Activated B cell treated with CpG ODN at 0.5 μM for 24 hours (primary cell): Measurements from ENCODE around the gene GRAP. TPM values are rescaled to one million over a fixed set of nuclear protein-coding genes. Genes with fewer than 3 reads are reported as not detected.

ENCODE experiments used
- ATAC-seq: fragments of 200-7000 bp; cut with Tn5 transposase; one replicate; pipeline ENCODE4 v1.10.0; 2021; ENCODE audit warnings: low read depth, mild to moderate bottlenecking, moderate library complexity
- CTCF ChIA-PET: fragments of 350-600 bp; sonication (Branson Sonifier 250); formaldehyde crosslinking; loops from one replicate; lab custom pipeline; 2021; ENCODE audit warnings: antibody characterized with exemption; lab: Charles Lee
- POLR2A ChIA-PET: fragments of 350-600 bp; sonication (Branson Sonifier 250); formaldehyde crosslinking; loops from one replicate; lab custom pipeline; 2021; ENCODE audit warnings: antibody characterized with exemption; lab: Charles Lee
- DNase-seq: peaks from one replicate; pipeline ENCODE4 v3.0.0; 2022
- H3K27ac Mint-ChIP-seq: one replicate; pipeline ENCODE4 v1.8.0; 2020; ENCODE audit warnings: mixed read lengths
- H3K27me3 Mint-ChIP-seq: one replicate; pipeline ENCODE4 v1.8.0; 2021; ENCODE audit warnings: mixed read lengths
- H3K36me3 Mint-ChIP-seq: one replicate; pipeline ENCODE4 v1.8.0; 2021; ENCODE audit warnings: low read depth, mixed read lengths
- H3K4me1 Mint-ChIP-seq: one replicate; pipeline ENCODE4 v1.8.0; 2021; ENCODE audit warnings: mixed read lengths
- H3K4me3 Mint-ChIP-seq: one replicate; pipeline ENCODE4 v1.8.0; 2020; ENCODE audit warnings: mild to moderate bottlenecking, mixed read lengths
- H3K9me3 Mint-ChIP-seq: one replicate; pipeline ENCODE4 v1.8.0; 2020; ENCODE audit warnings: mixed read lengths
- CTCF ChIP-seq: fragments of 200-600 bp; IDR thresholded peaks from one replicate; pipeline ENCODE4 v1.8.0; 2022; ENCODE audit warnings: antibody characterized with exemption, mild to moderate bottlenecking
- intact Hi-C: fragments of 100-400 bp; cut with micrococcal nuclease; formaldehyde crosslinking; loops from one replicate; pipeline ENCODE4 v1.15.1; 2024
- total RNA-seq: library from RNA; stranded (reverse); gene quantifications from 2 replicates; pipeline ENCODE4 v1.2.3, GENCODE V29; 2022

The GRAP gene
- total RNA-seq, 1 donor from 2014 or later = 39.2 TPM

DNA sequence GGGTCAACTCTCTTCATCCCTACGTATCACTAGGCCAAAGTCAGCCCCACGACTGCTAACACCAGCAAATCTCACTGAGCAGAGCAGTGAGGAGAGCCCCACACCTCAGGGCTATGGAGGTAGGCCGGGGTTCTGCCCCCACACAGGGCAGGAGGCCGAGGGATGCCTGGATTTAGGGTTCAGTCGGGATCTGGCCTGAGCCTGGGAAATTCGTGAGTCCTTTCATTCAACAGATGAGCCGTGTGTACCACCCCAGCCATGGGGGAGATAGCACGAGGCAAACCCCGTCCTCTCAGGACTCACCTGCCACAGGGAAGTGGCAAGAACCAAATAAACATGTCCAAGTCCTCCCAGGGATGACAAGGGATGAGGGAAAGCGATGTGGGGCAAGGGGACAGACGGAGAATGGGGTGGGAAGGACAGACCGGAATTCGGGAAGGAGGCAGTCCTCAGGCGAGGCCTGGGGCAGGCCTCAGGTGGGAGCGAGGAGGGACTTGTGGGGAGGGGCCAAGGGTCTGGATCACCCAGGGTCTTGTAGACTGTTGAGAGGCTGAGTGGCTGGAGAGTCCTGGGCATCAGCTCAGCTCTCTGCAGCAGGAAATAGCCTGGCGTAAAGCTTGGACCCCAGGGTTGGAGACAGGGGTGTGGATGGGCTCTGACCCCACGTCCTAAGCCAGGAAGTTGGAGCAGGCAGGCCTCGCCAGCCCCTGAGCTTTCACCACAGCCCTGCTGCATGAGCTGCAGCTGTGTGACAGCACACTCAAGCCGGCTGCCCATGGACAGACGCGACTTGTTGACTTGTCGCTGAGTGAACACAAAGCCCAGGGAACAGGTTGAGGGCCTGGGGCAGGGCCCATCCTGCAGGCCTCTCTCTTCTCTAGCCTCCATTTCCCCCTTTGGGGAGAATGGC is 34.3 kb downstream of the GRAP start:
- ChIA-PET POLR2A (interaction anchor here (0.5 kb wide), 1 partner anchor 229 kb away, joined by 5 read pairs; no protein-coding TSS in a partner anchor), CTCF (no interaction called here)
- peaks cover 2% of the 10 kb centered on the region for H3K4me1 Mint-ChIP-seq
- ATAC-seq = no peak
- no peak for DNase-seq
- no peak overlapping the region for H3K27ac Mint-ChIP-seq
- H3K27me3 Mint-ChIP-seq = no peaks in the 10 kb centered on the region
- TF ChIP-seq CTCF = no peak
- no peak overlapping the region for H3K4me3 Mint-ChIP-seq
- H3K9me3 Mint-ChIP-seq = no peaks in the 10 kb centered on the region
- no peaks in the 10 kb centered on the region for H3K36me3 Mint-ChIP-seq
- intact Hi-C loops = loop anchor here (10.0 kb wide), 2 partner anchors 48 to 98 kb away; no protein-coding TSS in a partner anchor

- Mint-ChIP-seq H3K27me3 (no peaks in the 10 kb centered on the region), H3K36me3 (no peaks in the 10 kb centered on the region), H3K4me1 (no peaks in the 10 kb centered on the region), H3K4me3 (no peak overlapping the region), H3K27ac (no peak overlapping the region), H3K9me3 (no peaks in the 10 kb centered on the region)
- DNase-seq (no peak), ATAC-seq (no peak)
- intact Hi-C loops = loop anchor here (10.0 kb wide), 2 partner anchors 47 to 97 kb away; no protein-coding TSS in a partner anchor
- ChIA-PET CTCF (no interaction called here), POLR2A (interaction anchor here (0.5 kb wide), 1 partner anchor 230 kb away, joined by 5 read pairs; no protein-coding TSS in a partner anchor)
- no peak for TF ChIP-seq CTCF
Observed at GRCh38 chr17:19011581-19011980, 35.2 kb downstream of the GRAP start.

GRCh38 chr17:19010729-19011505 is 35.8 kb downstream of the GRAP start:
- H3K27ac Mint-ChIP-seq = peak overlapping the region; percentile 31
- no peak for ATAC-seq
- H3K27me3 Mint-ChIP-seq = no peaks in the 10 kb centered on the region
- ChIA-PET CTCF (no interaction called here), POLR2A (no interaction called here)
- no peak overlapping the region for H3K4me3 Mint-ChIP-seq
- H3K36me3 Mint-ChIP-seq = no peaks in the 10 kb centered on the region
- H3K9me3 Mint-ChIP-seq = no peaks in the 10 kb centered on the region
- DNase-seq = no peak
- H3K4me1 Mint-ChIP-seq = peaks cover 1% of the 10 kb centered on the region
- TF ChIP-seq CTCF = no peak
- intact Hi-C loops = loop anchor here (10.0 kb wide), 2 partner anchors 46 to 96 kb away; no protein-coding TSS in a partner anchor

GRCh38 chr17:19009970-19010369 is 36.8 kb downstream of the GRAP start:
- Mint-ChIP-seq H3K9me3 (no peaks in the 10 kb centered on the region), H3K36me3 (no peaks in the 10 kb centered on the region), H3K4me1 (peaks cover 7% of the 10 kb centered on the region), H3K27ac (no peak overlapping the region), H3K27me3 (no peaks in the 10 kb centered on the region), H3K4me3 (no peak overlapping the region)
- intact Hi-C loops = loop anchor here (10.0 kb wide), 2 partner anchors 45 to 95 kb away; no protein-coding TSS in a partner anchor
- DNase-seq (no peak), ATAC-seq (no peak)
- ChIA-PET CTCF (no interaction called here), POLR2A (no interaction called here)
- no peak for TF ChIP-seq CTCF

- no peak for TF ChIP-seq CTCF
- intact Hi-C loops = no loop called here
- POLR2A ChIA-PET = no interaction called here
- no peak for ATAC-seq
- H3K9me3 Mint-ChIP-seq = no peaks in the 10 kb centered on the region
- CTCF ChIA-PET = no interaction called here
- DNase-seq = no peak
- peaks cover 25% of the 10 kb centered on the region for H3K4me1 Mint-ChIP-seq
- no peak overlapping the region for H3K27ac Mint-ChIP-seq
- no peak overlapping the region for H3K4me3 Mint-ChIP-seq
- H3K36me3 Mint-ChIP-seq = peaks cover 5% of the 10 kb centered on the region
- H3K27me3 Mint-ChIP-seq = no peaks in the 10 kb centered on the region
Observed at GRCh38 chr17:19006698-19007097, 40.1 kb downstream of the GRAP start.
